GM19455 (cell line): ENCODE results near the gene USP3.
A peak's percentile ranks its signal among the peaks of the same experiment; 100 is the strongest.

ENCODE experiments used
- ATAC-seq: cut with Tn5 transposase; IDR thresholded peaks from one replicate; pipeline ENCODE4 v1.9.1; 2021; ENCODE audit not compliant: unreplicated experiment

Gene USP3, protein sequence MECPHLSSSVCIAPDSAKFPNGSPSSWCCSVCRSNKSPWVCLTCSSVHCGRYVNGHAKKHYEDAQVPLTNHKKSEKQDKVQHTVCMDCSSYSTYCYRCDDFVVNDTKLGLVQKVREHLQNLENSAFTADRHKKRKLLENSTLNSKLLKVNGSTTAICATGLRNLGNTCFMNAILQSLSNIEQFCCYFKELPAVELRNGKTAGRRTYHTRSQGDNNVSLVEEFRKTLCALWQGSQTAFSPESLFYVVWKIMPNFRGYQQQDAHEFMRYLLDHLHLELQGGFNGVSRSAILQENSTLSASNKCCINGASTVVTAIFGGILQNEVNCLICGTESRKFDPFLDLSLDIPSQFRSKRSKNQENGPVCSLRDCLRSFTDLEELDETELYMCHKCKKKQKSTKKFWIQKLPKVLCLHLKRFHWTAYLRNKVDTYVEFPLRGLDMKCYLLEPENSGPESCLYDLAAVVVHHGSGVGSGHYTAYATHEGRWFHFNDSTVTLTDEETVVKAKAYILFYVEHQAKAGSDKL

GRCh38 chr15:63504247-63504978 lies at the start of gene USP3:
USP3 (plus strand) TSS chr15:63504593; CDS start chr15:63504740, 147 bp downstream.
- ATAC-seq: peak; percentile 48

DNA sequence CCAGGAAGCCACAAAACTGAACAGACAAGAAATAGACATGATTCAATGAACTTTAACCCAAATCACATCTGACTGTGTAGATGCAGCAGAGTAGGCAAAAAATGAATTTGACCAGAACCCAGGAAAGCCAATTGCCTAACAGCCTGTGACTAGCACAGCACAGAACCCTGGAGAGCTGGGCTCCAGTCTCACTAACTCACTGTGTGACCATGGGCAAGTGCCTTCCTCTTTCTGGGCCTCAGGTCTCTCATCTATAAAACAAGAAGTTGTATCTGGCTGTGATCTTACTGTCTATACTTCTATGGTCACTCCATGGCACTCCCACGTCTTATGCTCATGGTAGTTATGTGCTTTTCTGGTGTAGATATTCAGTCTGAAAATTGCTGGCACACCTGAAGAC lies 48.1 kb upstream of the USP3 start:
- ATAC-seq: no peak

GRCh38 chr15:63457379-63457778 lies 47.0 kb upstream of the USP3 start:
- no peak for ATAC-seq

DNA sequence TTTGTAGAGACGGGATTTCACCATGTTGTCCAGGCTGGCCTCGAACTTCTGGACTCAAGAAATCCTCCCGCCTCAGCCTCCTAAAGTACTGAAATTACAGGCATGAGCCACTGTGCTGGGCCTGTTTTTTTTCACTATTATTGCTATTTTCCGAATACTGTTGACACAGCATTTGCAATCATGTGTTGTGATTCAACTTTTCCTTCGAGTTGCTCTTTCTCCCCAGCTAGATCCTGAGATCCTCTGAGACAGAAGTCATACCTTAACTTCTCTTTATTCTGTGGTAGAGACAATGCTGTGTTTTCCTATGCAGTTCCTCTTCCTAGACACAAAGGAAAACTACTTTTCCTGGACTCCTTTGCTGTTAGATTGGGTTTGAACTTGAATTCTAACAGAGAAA lies 46.4 kb upstream of the USP3 start:
- ATAC-seq: no peak

DNA sequence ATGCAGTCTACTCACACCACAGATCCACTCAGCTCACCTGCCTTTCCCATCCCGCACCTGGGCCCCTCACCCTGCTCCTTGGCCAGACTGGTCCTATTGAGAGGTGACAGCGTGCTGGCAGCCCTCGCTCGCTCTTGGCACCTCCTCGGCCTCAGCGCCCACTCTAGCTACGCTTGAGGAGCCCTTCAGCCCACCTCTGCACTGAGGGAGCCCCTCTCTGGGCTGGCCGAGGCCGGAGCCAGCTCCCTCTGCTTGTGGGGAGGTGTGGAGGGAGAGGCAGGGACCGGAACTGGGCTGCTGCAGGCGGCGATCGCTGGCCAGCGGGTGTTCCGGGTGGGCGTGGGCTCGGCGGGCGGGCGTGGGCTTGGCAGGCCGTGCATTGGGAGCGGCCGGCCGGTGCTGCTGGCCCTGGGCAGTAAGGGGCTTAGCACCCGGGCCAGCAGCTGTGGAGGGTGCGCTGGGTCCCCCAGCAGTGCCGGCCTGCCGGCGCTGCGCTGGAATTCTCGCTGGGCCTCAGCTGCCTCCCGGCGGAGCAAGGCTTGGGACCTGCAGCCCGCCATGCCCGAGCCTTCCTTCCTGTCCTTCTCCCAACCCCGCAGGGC lies 45.5 kb upstream of the USP3 start:
- no peak for ATAC-seq

DNA sequence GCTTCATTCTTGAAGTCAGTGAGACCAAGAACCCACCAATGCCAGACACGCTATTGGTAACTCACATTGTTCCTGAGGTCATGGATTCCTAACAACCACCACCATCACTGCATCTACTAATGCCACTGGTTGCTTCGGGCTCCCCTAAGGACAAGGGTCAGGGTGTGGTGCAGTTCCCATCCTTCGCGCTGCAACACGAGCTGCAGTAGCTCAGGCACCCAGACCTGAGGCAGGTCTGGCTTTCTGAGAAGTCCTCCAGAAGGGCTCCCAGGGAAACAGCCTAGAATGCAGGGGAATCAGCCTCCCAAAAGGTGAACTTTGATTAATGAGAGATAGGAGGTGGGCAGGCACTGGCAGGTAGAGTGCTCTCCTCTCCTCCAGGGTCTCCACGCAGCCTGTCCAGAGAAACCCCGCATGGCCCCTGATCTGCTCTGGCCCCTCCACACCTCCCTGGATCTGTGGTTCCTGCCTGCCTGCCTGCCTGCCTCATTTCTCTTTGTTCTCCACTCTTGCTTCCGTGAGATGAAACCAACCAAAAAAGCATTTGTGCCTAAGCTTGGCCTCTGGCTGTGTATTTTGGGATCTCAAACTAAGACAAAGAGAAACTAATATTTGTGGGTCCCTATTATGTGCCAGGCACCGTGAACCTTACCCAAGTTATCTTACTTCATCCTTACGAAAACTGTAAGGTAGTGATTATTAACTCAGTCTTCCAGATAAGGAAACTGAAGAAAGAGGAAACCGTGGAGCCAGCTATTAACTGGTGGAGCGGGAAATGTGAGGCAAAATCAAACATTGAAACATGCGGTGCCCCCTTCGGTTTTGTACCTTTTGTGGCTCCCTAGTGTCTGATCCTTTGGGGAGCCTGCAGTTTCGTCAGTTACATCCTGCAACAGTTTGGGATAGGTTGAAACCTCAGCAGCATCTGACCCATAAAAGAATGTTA lies 43.9 kb upstream of the USP3 start:
- ATAC-seq: no peak

DNA sequence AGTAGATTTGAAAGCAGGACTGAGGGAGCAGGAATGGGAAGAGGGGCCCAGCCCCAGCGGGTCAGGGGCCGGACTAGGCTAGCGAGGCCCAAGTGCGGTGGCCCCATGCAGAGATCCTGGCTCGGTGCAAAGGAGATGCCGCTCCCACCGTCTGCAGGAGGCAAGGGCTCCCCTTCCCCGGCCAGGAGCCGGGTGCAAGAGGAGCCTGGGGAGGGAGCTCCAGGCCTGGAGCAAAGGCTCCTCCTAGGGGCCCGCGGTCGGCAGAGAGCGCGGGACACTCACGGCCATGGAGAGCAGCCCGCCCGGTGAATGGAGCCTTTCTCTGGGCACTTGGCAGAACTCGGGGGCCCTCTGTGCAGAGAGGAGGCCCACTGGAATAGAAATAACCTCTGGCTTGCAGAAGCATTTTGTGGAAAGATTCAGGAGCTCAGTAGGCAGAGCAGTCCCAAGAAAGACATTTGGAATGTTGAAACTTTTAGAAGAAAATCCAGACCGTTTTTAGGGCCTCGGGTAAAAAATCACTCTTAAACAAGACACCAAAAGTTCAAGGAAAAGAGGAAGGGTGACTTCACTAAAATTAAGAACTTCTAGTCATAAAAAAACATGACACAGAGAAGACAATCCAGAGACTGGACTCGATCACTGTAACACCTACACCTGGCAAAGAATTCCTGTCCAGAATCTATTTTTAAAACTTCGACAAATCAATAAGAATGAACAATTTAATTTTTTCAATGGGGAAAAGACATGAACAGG lies 43.0 kb upstream of the USP3 start:
- ATAC-seq: no peak

DNA sequence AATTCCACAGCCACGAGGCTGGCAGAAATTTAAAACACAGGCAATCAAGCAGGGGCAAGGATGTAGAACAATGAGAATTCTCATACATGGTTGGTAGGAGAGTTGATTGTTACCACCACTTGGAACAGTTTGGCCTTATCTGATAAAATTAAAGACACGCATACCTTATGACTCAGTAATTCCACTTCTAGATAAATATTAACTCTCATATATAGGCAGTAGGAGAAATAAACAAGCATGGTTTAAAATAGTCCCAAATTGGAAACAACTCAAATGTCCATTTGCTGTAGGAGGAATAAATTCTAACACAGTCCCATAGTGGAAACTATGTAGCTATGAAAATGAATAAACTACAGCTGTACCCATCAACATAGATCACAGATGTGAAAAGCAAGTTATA lies 42.3 kb upstream of the USP3 start:
- ATAC-seq: no peak

DNA sequence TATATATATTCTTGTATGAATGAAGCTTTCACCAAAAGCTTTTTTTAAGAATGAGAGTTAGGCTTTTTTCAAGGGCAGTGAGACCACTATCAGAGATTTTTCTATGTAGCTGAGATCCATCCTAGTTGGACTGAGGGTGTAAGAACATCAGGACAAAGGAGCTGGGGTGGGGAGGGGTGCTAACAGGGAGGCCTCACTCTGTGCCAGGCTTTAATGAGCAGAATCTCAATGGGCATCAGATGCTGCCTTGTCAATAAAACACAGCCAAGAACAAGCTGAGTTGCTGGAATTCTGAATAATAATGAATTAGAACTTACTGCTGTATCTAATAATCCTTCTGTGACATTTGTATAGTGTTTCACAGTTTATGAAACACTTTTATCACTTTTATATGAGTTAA lies 41.4 kb upstream of the USP3 start:
- ATAC-seq: no peak

- no peak for ATAC-seq
Observed at GRCh38 chr15:63463793-63464192, 40.6 kb upstream of the USP3 start.

- no peak for ATAC-seq
Observed at GRCh38 chr15:63465104-63465503, 39.3 kb upstream of the USP3 start.

- ATAC-seq: no peak
Observed at GRCh38 chr15:63466378-63467192, 37.8 kb upstream of the USP3 start.

- no peak for ATAC-seq
Observed at GRCh38 chr15:63469190-63469589, 35.2 kb upstream of the USP3 start.

DNA sequence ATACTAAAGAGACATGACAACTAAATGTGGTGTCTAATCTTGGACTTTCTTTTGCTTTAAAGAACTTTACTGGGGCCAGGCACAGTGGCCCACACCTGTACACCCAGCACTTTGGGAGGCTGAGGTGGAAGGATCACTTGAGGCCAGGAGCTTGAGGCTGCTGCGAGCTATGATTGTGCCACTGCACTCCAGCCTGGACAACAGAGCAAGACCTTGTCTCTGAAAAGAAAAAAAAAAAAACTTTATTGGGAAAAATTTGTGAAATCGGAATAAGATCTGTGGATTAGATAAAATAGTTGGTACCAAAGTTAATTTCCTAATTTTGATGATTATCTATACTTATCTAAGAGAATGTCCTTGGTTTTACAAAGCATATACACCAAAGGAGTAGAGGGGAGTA lies 34.4 kb upstream of the USP3 start:
- no peak for ATAC-seq

GRCh38 chr15:63473007-63473748 lies 31.2 kb upstream of the USP3 start:
- ATAC-seq: no peak

- no peak for ATAC-seq
Observed at GRCh38 chr15:63473749-63473998, 30.7 kb upstream of the USP3 start.

DNA sequence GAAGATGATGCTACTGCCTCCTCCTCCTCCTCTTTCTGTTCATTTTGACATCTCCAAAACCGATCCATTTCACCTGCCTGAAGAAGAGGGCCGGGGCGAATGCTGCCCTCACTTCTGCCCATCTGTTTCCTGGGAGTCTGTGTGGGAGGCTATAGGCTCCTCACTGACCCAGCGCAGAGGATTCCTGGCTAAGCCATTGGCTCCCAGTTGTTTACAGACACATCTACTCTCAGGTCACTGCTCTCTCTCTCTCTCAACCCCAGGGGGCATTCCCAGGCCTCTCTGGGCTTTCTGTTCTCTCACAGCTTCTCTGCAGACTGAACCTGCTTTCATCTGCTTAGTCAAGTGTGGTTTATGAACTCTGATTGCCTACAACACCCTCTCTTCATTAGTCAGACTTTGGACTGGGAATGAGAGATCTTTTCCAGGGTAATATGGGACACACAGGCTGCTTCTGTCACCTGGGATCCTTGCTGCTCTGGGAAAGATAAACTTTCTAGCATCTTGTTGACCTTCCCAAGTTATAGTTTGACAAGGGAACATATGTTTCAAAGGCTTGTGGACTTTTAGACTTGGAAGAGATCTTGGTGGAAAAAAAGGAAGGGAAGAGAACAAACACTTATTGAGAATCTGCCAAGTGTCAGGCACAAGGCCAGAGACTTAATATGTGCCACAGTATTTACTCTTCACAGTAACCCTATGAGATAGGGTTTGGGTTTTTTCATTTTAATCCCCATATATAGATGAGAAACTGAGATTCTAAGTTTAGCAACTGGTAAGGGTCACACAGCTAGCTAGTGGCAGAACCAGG lies 30.2 kb upstream of the USP3 start:
- peak; percentile 52 for ATAC-seq

GRCh38 chr15:63474810-63475316 lies 29.5 kb upstream of the USP3 start:
- peak; percentile 65 for ATAC-seq
